Ishikawa (cell line): ENCODE results near the gene ABLIM2.

ENCODE experiments used
- CEBPB ChIP-seq: IDR thresholded peaks from 2 replicates; pipeline ENCODE4 v1.6.1; 2012
- CREB1 ChIP-seq: IDR thresholded peaks from 2 replicates; pipeline ENCODE4 v1.6.1; 2012; ENCODE audit warnings: low read depth
- EGR1 ChIP-seq: IDR thresholded peaks from 2 replicates; pipeline ENCODE4 v1.6.1; 2012
- EP300 ChIP-seq: IDR thresholded peaks from 2 replicates; pipeline ENCODE4 v1.6.1; 2012; ENCODE audit warnings: borderline replicate concordance
- FOXM1 ChIP-seq: IDR thresholded peaks from 2 replicates; pipeline ENCODE4 v1.6.1; 2012; ENCODE audit warnings: low read depth, borderline replicate concordance
- NFIC ChIP-seq: IDR thresholded peaks from 2 replicates; pipeline ENCODE4 v1.6.1; 2012
- RAD21 ChIP-seq: IDR thresholded peaks from 2 replicates; pipeline ENCODE4 v1.6.1; 2012; ENCODE audit warnings: low read depth
- TAF1 ChIP-seq: IDR thresholded peaks from 2 replicates; pipeline ENCODE4 v1.6.1; 2012; ENCODE audit warnings: low read depth, mild to moderate bottlenecking
- TEAD4 ChIP-seq: IDR thresholded peaks from 2 replicates; pipeline ENCODE4 v1.6.1; 2012
- YY1 ChIP-seq: IDR thresholded peaks from 2 replicates; pipeline ENCODE4 v1.6.1; 2012; ENCODE audit warnings: low read depth
- ZBTB7A ChIP-seq: IDR thresholded peaks from 2 replicates; pipeline ENCODE4 v1.6.1; 2012; ENCODE audit warnings: low read depth
- TF ChIP-seq, protein P1 (sequence below): IDR thresholded peaks from 2 replicates; pipeline ENCODE4 v1.6.1; 2012; ENCODE audit warnings: low read depth, mild to moderate bottlenecking
- TF ChIP-seq, protein P2 (sequence below): IDR thresholded peaks from 2 replicates; pipeline ENCODE4 v1.6.1; 2012
- TF ChIP-seq, protein P3 (sequence below): IDR thresholded peaks from 2 replicates; pipeline ENCODE4 v1.6.1; 2012

DNA sequence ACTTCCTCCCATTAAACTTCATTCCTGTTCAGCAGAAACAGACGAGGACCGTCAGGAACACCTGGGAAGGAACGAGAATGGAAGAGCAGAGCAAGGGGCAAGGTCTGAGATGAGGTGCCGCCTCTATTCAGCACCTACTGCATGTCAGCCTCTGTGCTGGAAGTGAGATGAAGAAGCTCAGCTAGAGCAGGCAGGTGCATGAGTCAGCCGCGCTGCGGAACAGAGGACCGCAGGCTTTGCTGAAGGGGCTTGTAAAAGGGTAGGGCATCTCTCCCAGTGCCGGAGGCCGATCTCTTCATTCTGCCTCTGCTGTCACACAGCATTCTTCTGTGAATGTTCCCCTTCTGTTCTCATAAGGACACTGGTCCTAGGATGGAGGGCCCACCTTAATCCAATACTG, 6.1 kb upstream of the ABLIM2 start:
- TF ChIP-seq YY1: no peak
- no peak for TF ChIP-seq NFIC
- no peak for TF ChIP-seq EP300
- no peak for TF ChIP-seq RAD21
- TF ChIP-seq EGR1: no peak
- TF ChIP-seq, protein P1, sequence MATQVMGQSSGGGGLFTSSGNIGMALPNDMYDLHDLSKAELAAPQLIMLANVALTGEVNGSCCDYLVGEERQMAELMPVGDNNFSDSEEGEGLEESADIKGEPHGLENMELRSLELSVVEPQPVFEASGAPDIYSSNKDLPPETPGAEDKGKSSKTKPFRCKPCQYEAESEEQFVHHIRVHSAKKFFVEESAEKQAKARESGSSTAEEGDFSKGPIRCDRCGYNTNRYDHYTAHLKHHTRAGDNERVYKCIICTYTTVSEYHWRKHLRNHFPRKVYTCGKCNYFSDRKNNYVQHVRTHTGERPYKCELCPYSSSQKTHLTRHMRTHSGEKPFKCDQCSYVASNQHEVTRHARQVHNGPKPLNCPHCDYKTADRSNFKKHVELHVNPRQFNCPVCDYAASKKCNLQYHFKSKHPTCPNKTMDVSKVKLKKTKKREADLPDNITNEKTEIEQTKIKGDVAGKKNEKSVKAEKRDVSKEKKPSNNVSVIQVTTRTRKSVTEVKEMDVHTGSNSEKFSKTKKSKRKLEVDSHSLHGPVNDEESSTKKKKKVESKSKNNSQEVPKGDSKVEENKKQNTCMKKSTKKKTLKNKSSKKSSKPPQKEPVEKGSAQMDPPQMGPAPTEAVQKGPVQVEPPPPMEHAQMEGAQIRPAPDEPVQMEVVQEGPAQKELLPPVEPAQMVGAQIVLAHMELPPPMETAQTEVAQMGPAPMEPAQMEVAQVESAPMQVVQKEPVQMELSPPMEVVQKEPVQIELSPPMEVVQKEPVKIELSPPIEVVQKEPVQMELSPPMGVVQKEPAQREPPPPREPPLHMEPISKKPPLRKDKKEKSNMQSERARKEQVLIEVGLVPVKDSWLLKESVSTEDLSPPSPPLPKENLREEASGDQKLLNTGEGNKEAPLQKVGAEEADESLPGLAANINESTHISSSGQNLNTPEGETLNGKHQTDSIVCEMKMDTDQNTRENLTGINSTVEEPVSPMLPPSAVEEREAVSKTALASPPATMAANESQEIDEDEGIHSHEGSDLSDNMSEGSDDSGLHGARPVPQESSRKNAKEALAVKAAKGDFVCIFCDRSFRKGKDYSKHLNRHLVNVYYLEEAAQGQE: no peak
- TF ChIP-seq TEAD4: no peak
- no peak for TF ChIP-seq CREB1
- TF ChIP-seq ZBTB7A: no peak
- TF ChIP-seq TAF1: no peak
- TF ChIP-seq, protein P2, sequence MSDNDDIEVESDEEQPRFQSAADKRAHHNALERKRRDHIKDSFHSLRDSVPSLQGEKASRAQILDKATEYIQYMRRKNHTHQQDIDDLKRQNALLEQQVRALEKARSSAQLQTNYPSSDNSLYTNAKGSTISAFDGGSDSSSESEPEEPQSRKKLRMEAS: no peak
- TF ChIP-seq CEBPB: no peak
- TF ChIP-seq FOXM1: no peak
- TF ChIP-seq, protein P3, sequence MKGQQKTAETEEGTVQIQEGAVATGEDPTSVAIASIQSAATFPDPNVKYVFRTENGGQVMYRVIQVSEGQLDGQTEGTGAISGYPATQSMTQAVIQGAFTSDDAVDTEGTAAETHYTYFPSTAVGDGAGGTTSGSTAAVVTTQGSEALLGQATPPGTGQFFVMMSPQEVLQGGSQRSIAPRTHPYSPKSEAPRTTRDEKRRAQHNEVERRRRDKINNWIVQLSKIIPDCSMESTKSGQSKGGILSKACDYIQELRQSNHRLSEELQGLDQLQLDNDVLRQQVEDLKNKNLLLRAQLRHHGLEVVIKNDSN: no peak
